Measurements from ENCODE around the gene QRICH1.

DNA sequence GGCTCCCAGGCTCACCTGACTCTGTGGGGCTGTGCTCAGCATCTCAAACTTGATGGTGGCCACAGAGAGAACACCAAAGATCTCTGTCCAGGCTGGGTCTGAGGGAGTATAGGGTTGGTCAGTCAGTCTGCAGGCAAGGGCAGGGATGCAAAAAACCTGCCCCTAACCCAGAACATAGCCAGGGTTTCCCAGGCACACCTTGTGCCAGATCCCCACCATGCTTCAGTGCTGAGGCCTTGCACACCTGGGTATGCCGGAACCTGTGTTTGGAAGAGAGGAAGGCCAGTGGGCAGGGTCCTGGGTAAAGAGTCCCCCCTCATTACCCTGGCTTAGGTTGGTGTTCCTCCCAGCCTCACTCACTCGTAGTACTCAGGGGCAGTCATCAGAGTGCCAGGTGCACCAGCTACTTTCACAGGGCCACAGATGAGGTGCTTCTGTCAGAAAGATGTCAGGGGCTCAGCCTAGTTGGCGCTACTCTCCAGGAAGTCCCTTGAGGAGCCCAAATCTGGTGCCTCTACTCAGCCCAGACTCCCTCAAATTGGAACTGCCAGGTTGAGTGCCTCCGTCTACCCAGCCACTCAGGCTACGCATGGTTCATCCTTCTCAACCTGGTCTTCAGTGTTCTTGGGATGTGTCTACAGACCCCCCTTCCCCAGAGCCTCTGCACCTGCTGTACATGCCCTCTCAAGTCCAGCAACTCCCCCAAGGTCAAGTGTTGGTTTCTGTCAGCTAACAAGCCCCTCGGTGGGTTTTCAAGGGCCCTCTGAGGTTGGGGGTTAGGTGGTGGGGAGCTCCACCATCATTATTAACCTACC is 77.2 kb downstream of the QRICH1 start:
- no peak for TF ChIP-seq ELF4 (IDR thresholded peaks at IDR 0.05)
- TF ChIP-seq BHLHE40 (IDR thresholded peaks at IDR 0.05; ENCODE audit: borderline replicate concordance), result no peak
- TF ChIP-seq SP1 (IDR thresholded peaks at IDR 0.05), result no peak
- no peak for TF ChIP-seq FOXA1 (IDR thresholded peaks at IDR 0.05)
- TF ChIP-seq TARDBP (IDR thresholded peaks at IDR 0.05), result no peak
